HG03354 (cell line): Measurements from ENCODE around the gene KIF5B.
"Not testable (repeated sequence)": the region's sequence is repeated elsewhere in the genome, so short reads cannot be mapped to it uniquely, and the experiment has no call there.

ENCODE experiments used
- ATAC-seq: cut with Tn5 transposase; IDR thresholded peaks from one replicate; pipeline ENCODE4 v1.9.1; 2021; ENCODE audit warnings: mild to moderate bottlenecking; ENCODE audit not compliant: unreplicated experiment, poor library complexity, severe bottlenecking

KIF5B gene

GRCh38 chr10:31972519-31973041, 83.6 kb downstream of the KIF5B start:
- ATAC-seq, result no peak

DNA sequence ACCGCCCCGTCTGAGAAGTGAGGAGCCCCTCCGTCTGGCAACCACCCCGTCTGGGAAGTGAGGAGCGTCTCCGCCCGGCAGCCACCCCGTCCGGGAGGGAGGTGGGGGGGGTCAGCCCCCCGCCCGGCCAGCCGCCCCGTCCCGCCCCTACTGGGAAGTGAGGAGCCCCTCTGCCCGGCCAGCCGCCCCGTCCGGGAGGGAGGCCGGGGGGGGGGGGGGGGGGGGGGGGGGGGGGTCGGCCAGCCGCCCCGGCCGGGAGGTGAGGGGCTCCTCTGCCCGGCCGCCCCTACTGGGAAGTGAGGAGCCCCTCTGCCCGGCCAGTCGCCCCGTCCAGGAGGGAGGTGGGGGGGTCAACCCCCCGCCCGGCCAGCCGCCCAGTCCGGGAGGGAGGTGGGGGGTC, 86.4 kb downstream of the KIF5B start:
- not testable (repeated sequence) for ATAC-seq

GRCh38 chr10:31963589-31963980, 92.6 kb downstream of the KIF5B start:
- ATAC-seq, result no peak

- no peak for ATAC-seq
Measured at GRCh38 chr10:31962826-31963588, 93.2 kb downstream of the KIF5B start.

GRCh38 chr10:31961277-31962074, 94.7 kb downstream of the KIF5B start:
- no peak for ATAC-seq

DNA sequence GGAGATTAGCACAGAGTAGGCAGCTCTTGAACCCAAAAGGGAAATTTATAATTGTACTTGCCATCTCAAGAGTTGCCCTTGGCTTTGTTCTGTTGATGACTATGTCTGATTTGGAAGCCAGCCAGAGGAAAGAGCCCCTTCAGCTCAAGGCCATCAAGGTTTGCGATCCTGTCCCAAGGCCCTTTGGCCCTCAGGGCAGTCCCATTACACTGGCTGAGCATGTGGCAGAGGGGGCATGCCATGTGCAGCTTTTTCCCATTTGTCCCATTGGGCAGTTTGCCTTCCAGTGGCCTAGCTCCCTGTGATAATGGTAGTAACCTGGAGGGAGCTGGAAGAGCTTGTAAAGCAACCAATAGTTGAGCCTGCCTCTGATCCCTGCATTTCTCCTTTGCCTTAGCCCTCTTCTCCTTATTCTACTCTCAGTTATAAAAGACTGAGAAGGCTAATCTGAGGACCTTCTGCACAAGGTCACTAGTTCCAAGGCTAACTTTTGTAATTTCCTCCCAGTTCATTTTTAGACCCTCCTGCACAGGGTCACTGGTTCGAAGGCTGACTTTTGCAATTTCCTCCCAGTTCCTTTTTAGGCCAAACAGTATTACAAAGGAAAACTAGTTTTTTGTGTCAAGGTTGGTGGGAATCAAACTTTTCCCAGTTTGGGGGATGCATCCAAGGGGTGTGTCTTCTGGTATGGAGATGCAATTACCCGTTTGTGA, 96.6 kb downstream of the KIF5B start:
- no peak for ATAC-seq
